Keratinocyte (primary cell): ENCODE results near the gene IRF2BP1.

Source experiments
- EZH2 ChIP-seq: IDR thresholded peaks from one replicate; pipeline ENCODE4 v1.6.1; 2012; ENCODE audit warnings: inconsistent platforms, mild to moderate bottlenecking, low read length, moderate library complexity
- TF ChIP-seq, protein P1 (sequence below), 3 experiments: IDR thresholded peaks in 1 of 3; conservative IDR thresholded peaks in 1 of 3; optimal IDR thresholded peaks in 1 of 3; 2 replicates in 2 of 3; 3 replicates in 1 of 3; pipeline versions ENCODE3 to v1.5.1; 2011; ENCODE audit warnings: low read length in 3 of 3, mild to moderate bottlenecking in 3 of 3, moderate library complexity in 2 of 3, control low read depth in 1 of 3, inconsistent platforms in 1 of 3; ENCODE audit not compliant: insufficient read depth in 2 of 3; ENCODE audit errors: extremely low read depth in 1 of 3

DNA sequence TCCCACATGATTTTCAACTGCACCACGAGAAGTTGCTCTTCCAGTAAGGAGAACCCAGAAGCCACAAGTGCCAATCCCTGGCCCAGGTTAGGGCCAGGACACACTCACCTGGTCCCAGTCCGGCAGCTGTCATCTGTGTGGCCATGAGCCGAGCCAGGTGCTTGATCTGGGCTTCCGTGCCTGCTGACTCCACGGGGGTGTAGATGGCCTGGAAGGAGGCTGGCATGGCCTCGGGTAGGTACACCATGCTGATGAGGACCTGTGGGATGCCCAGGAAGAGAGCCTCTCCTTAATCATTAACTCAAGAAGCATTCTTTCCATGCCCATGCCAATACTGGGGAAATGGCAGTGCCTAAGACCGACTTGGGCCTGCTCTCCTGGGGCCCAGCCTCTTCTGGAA, 51.0 kb downstream of the IRF2BP1 start:
- TF ChIP-seq, protein P1, sequence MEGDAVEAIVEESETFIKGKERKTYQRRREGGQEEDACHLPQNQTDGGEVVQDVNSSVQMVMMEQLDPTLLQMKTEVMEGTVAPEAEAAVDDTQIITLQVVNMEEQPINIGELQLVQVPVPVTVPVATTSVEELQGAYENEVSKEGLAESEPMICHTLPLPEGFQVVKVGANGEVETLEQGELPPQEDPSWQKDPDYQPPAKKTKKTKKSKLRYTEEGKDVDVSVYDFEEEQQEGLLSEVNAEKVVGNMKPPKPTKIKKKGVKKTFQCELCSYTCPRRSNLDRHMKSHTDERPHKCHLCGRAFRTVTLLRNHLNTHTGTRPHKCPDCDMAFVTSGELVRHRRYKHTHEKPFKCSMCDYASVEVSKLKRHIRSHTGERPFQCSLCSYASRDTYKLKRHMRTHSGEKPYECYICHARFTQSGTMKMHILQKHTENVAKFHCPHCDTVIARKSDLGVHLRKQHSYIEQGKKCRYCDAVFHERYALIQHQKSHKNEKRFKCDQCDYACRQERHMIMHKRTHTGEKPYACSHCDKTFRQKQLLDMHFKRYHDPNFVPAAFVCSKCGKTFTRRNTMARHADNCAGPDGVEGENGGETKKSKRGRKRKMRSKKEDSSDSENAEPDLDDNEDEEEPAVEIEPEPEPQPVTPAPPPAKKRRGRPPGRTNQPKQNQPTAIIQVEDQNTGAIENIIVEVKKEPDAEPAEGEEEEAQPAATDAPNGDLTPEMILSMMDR (optimal IDR thresholded peaks at IDR 0.05 in 1 of 3, IDR thresholded peaks at IDR 0.05 in 1 of 3, conservative IDR thresholded peaks at IDR 0.05 in 1 of 3; ENCODE audit: extremely low read depth in 1 of 3, insufficient read depth in 2 of 3, low read length in 3 of 3), result no peak
- TF ChIP-seq EZH2, result no peak
